H9 (cell line): ENCODE results near the gene CRCP. TPM values are rescaled to one million over a fixed set of nuclear protein-coding genes. Genes with fewer than 3 reads are reported as not detected.

ENCODE experiments used
- DNase-seq: peaks from one replicate; pipeline ENCODE4 v3.0.0-alpha.2; 2017
- H2AFZ ChIP-seq: one replicate; pipeline ENCODE4 v1.6.1; 2013; ENCODE audit warnings: mild to moderate bottlenecking, low read length, control low read depth, moderate library complexity
- H2AK5ac ChIP-seq: 2 replicates; pipeline ENCODE4 v1.6.1; 2013; ENCODE audit warnings: low read length, control low read depth, mixed read lengths; ENCODE audit not compliant: insufficient read length
- H2BK120ac ChIP-seq: one replicate; pipeline ENCODE4 v1.6.1; 2013; ENCODE audit warnings: low read depth, mild to moderate bottlenecking, low read length, control low read depth, inconsistent platforms; ENCODE audit not compliant: poor library complexity, severe bottlenecking
- H2BK12ac ChIP-seq: 2 replicates; pipeline ENCODE4 v1.6.1; 2013; ENCODE audit warnings: low read length, control low read depth, mixed read lengths, low read depth; ENCODE audit not compliant: insufficient read length
- H2BK15ac ChIP-seq: 2 replicates; pipeline ENCODE4 v1.6.1; 2013; ENCODE audit warnings: low read depth, low read length, control low read depth
- H2BK20ac ChIP-seq: one replicate; pipeline ENCODE4 v1.6.1; 2013; ENCODE audit warnings: low read depth, mild to moderate bottlenecking, low read length, control low read depth, inconsistent platforms; ENCODE audit not compliant: poor library complexity, severe bottlenecking
- H2BK5ac ChIP-seq: 2 replicates; pipeline ENCODE4 v1.6.1; 2013; ENCODE audit warnings: low read length, control low read depth, mixed read lengths; ENCODE audit not compliant: insufficient read length
- H3K14ac ChIP-seq: 2 replicates; pipeline ENCODE4 v1.6.1; 2013; ENCODE audit warnings: low read length, control low read depth; ENCODE audit not compliant: insufficient read depth
- H3K18ac ChIP-seq: 2 replicates; pipeline ENCODE4 v1.6.1; 2013; ENCODE audit warnings: low read depth, mild to moderate bottlenecking, mixed read lengths, low read length, control low read depth; ENCODE audit not compliant: insufficient read length
- H3K23ac ChIP-seq: 2 replicates; pipeline ENCODE4 v1.6.1; 2013; ENCODE audit warnings: low read length, control low read depth, mixed read lengths, low read depth; ENCODE audit not compliant: insufficient read length
- H3K23me2 ChIP-seq: 2 replicates; pipeline ENCODE4 v1.6.1; 2013; ENCODE audit warnings: low read depth, mild to moderate bottlenecking, mixed read lengths, low read length, control low read depth; ENCODE audit not compliant: insufficient read length, poor library complexity, severe bottlenecking
- H3K27ac ChIP-seq: 2 replicates; pipeline ENCODE4 v1.5.1; 2013; ENCODE audit warnings: low read length, control low read depth, mixed read lengths, low read depth; ENCODE audit not compliant: insufficient read length
- H3K27me3 ChIP-seq: 2 replicates; pipeline ENCODE4 v1.6.1; 2013; ENCODE audit warnings: low read length, control low read depth, inconsistent platforms; ENCODE audit not compliant: insufficient read depth
- H3K4ac ChIP-seq: 2 replicates; pipeline ENCODE4 v1.6.1; 2013; ENCODE audit warnings: low read depth, mild to moderate bottlenecking, control low read depth, inconsistent platforms, low read length, moderate library complexity
- H3K4me1 ChIP-seq: 2 replicates; pipeline ENCODE4 v1.6.1; 2013; ENCODE audit warnings: low read length, control low read depth, inconsistent platforms; ENCODE audit not compliant: insufficient read depth
- H3K4me2 ChIP-seq: 2 replicates; pipeline ENCODE4 v1.6.1; 2013; ENCODE audit warnings: low read length, control low read depth, mixed read lengths; ENCODE audit not compliant: insufficient read length, insufficient read depth
- H3K56ac ChIP-seq: 2 replicates; pipeline ENCODE4 v1.6.1; 2013; ENCODE audit warnings: low read depth, mild to moderate bottlenecking, mixed read lengths, low read length, control low read depth; ENCODE audit not compliant: insufficient read length
- H3K79me1 ChIP-seq: 2 replicates; pipeline ENCODE4 v1.6.1; 2013; ENCODE audit warnings: low read depth, mild to moderate bottlenecking, moderate library complexity, low read length, control low read depth, inconsistent platforms; ENCODE audit not compliant: insufficient read depth, poor library complexity, severe bottlenecking
- H3K79me2 ChIP-seq: 2 replicates; pipeline ENCODE4 v1.6.1; 2013; ENCODE audit warnings: low read length, control low read depth, inconsistent platforms; ENCODE audit not compliant: insufficient read depth
- H3K9ac ChIP-seq: 2 replicates; pipeline ENCODE4 v1.6.1; 2013; ENCODE audit warnings: low read length, control low read depth, mixed read lengths; ENCODE audit not compliant: insufficient read length; ENCODE audit errors: extremely low read depth
- H3K9me3 ChIP-seq: one replicate; pipeline ENCODE4 v1.6.1; 2013; ENCODE audit warnings: low read depth, low read length, inconsistent platforms; ENCODE audit not compliant: control insufficient read depth
- H3T11ph ChIP-seq: one replicate; pipeline ENCODE4 v1.6.1; 2013; ENCODE audit warnings: mild to moderate bottlenecking, low read length, control low read depth, inconsistent platforms
- H4K20me1 ChIP-seq: one replicate; pipeline ENCODE4 v1.6.1; 2013; ENCODE audit not compliant: control insufficient read depth, insufficient read length, insufficient read depth
- H4K5ac ChIP-seq: 2 replicates; pipeline ENCODE4 v1.6.1; 2013; ENCODE audit warnings: low read depth, mild to moderate bottlenecking, mixed read lengths, low read length, control low read depth; ENCODE audit not compliant: insufficient read length
- H4K8ac ChIP-seq: replicated peaks from 2 replicates; pipeline ENCODE4 v1.6.1; 2013; ENCODE audit warnings: low read length, control low read depth, mixed read lengths, low read depth; ENCODE audit not compliant: insufficient read length
- H4K91ac ChIP-seq: 2 replicates; pipeline ENCODE4 v1.6.1; 2013; ENCODE audit warnings: low read depth, mild to moderate bottlenecking, moderate library complexity, mixed read lengths, low read length, control low read depth; ENCODE audit not compliant: insufficient read length
- H3K27ac Mint-ChIP-seq, 3 experiments: 2 replicates in 2 of 3; 3 replicates in 1 of 3; pipeline ENCODE4 v1.8.0; 2020 to 2021; ENCODE audit warnings: mixed read lengths in 3 of 3, mild to moderate bottlenecking in 1 of 3, moderate library complexity in 1 of 3
- H3K27me3 Mint-ChIP-seq: 2 replicates; pipeline ENCODE4 v1.8.0; 2021; ENCODE audit warnings: low read depth, mild to moderate bottlenecking, moderate library complexity, mixed read lengths
- H3K36me3 Mint-ChIP-seq, 3 experiments: 2 replicates in 2 of 3; 3 replicates in 1 of 3; pipeline ENCODE4 v1.8.0; 2020 to 2021; ENCODE audit warnings: low read depth in 3 of 3, mixed read lengths in 3 of 3; ENCODE audit not compliant: insufficient read depth in 1 of 3
- H3K4me1 Mint-ChIP-seq, 2 experiments: 2 replicates each; pipeline ENCODE4 v1.8.0; 2020; ENCODE audit warnings: mixed read lengths in 2 of 2
- H3K4me3 Mint-ChIP-seq, 2 experiments: 2 replicates in 1 of 2; 3 replicates in 1 of 2; pipeline ENCODE4 v1.8.0; 2020 to 2021; ENCODE audit warnings: mild to moderate bottlenecking in 2 of 2, mixed read lengths in 2 of 2, moderate library complexity in 1 of 2
- H3K9me3 Mint-ChIP-seq, 2 experiments: 2 replicates in 1 of 2; 3 replicates in 1 of 2; pipeline ENCODE4 v1.8.0; 2020; ENCODE audit warnings: mild to moderate bottlenecking in 2 of 2, mixed read lengths in 2 of 2, moderate library complexity in 1 of 2
- CTCF ChIP-seq: fragments of 200-600 bp; sonication (generic); conservative IDR thresholded peaks from 3 replicates; pipeline ENCODE4 v1.8.0; 2021; ENCODE audit warnings: antibody characterized with exemption, mild to moderate bottlenecking
- WGBS: extraction: QIAGEN DNeasy Blood & Tissue Kit; methylation state at CpG from one replicate; pipeline ENCODE4 v1.1.7; 2013; ENCODE audit warnings: missing lambda C conversion rate, low lambda C conversion rate, mixed read lengths; ENCODE audit not compliant: insufficient read length; ENCODE audit errors: extremely low coverage; 5-methylcytosine and 5-hydroxymethylcytosine counted together
- total RNA-seq: library from RNA; stranded (reverse); gene quantifications from 2 replicates; pipeline ENCODE4 v1.2.1, GENCODE V29; 2021

The CRCP gene
- total RNA-seq, 1 experiment from 2014 or later, result 39.0 TPM

DNA sequence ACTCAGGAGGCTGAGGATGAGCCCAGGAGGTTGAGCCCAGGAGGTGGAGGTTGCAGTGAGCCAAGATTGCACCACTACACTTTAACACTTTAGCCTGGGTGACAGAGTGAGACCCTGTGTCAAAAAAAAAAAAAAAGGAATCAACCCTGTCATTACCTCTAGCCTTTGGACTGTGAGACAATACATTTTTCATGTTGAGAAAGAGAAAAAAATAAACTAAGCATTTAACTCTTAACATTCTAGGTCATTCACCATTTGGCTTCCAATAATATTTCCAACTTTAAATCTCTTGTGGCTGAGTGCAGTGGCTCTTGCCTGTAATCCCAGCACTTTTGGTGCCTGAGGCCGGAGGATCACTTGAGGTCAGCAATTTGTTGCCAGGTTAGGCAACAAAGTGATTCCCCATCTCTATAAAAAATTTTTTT lies 48.6 kb downstream of the CRCP start:
- Histone ChIP-seq H4K91ac (no peak overlapping the region), H4K8ac (no peak overlapping the region), H3T11ph (no peak overlapping the region), H3K79me2 (no peaks in the 10 kb centered on the region), H3K23ac (no peak overlapping the region), H3K79me1 (no peaks in the 10 kb centered on the region), H3K9me3 (no peaks in the 10 kb centered on the region), H3K4me2 (no peak overlapping the region), H2BK15ac (no peak overlapping the region), H3K4me1 (no peaks in the 10 kb centered on the region), H3K27me3 (no peaks in the 10 kb centered on the region), H3K23me2 (no peaks in the 10 kb centered on the region), H2BK20ac (no peak overlapping the region), H2BK5ac (no peak overlapping the region), H3K18ac (no peak overlapping the region), H3K4ac (no peak overlapping the region), H2BK12ac (no peak overlapping the region), H2AK5ac (no peak overlapping the region), H3K27ac (no peak overlapping the region), H3K9ac (no peak overlapping the region), H3K56ac (no peak overlapping the region), H4K20me1 (no peaks in the 10 kb centered on the region), H3K14ac (no peak overlapping the region), H2AFZ (no peak overlapping the region), H2BK120ac (no peak overlapping the region), H4K5ac (no peak overlapping the region)
- H3K36me3 Mint-ChIP-seq, result peaks cover 7 to 11% (median 9%) of the 10 kb centered on the region in 3 experiments; a peak in 6 of 7 replicates
- no peaks in the 10 kb centered on the region for H3K4me1 Mint-ChIP-seq
- H3K27me3 Mint-ChIP-seq, result no peaks in the 10 kb centered on the region
- no CpG with 5 or more reads among the region's 1 CpG for WGBS
- no peak for DNase-seq
- TF ChIP-seq CTCF, result no peak
- peaks cover 0 to 4% of the 10 kb centered on the region in 2 experiments; a peak in 4 of 5 replicates for H3K9me3 Mint-ChIP-seq
- no peak overlapping the region for H3K27ac Mint-ChIP-seq
- H3K4me3 Mint-ChIP-seq, result no peak overlapping the region
